Muscle layer of duodenum (tissue), 2 donors: Measurements from ENCODE around the gene CHP1.
"Not testable (repeated sequence)": the region's sequence is repeated elsewhere in the genome, so short reads cannot be mapped to it uniquely, and the experiment has no call there.

Experiments
- H3K27ac ChIP-seq: one replicate; pipeline ENCODE4 v1.7.0; 2013; ENCODE audit warnings: mild to moderate bottlenecking, low read length
- H3K27me3 ChIP-seq: one replicate; pipeline ENCODE4 v1.7.0; 2013; ENCODE audit warnings: low read depth, mild to moderate bottlenecking, control low read depth, low read length
- H3K36me3 ChIP-seq, 2 donors: one replicate each; pipeline ENCODE4 v1.7.0; 2013; ENCODE audit warnings: low read length in 2 of 2, control low read depth in 1 of 2, mild to moderate bottlenecking in 1 of 2; ENCODE audit not compliant: insufficient read depth in 2 of 2, control insufficient read depth in 1 of 2
- H3K4me1 ChIP-seq, 2 donors: one replicate each; pipeline ENCODE4 v1.7.0; 2013; ENCODE audit warnings: low read length in 2 of 2, mild to moderate bottlenecking in 2 of 2, control low read depth in 1 of 2, moderate library complexity in 1 of 2; ENCODE audit not compliant: insufficient read depth in 2 of 2, control insufficient read depth in 1 of 2
- H3K4me3 ChIP-seq, 2 donors: one replicate each; pipeline ENCODE4 v1.7.0; 2013; ENCODE audit warnings: low read length in 2 of 2, low read depth in 1 of 2, mild to moderate bottlenecking in 1 of 2
- H3K9me3 ChIP-seq, 2 donors: one replicate each; pipeline ENCODE4 v1.7.0; 2013; ENCODE audit warnings: low read length in 2 of 2, control low read depth in 1 of 2, mild to moderate bottlenecking in 1 of 2; ENCODE audit not compliant: control insufficient read depth in 1 of 2
- donor health status: healthy.

The CHP1 gene

GRCh38 chr15:41256577-41257038, 25.5 kb downstream of the CHP1 start:
- peaks cover 5 to 17% of the 10 kb centered on the region in 2 donors for H3K36me3 ChIP-seq
- peaks cover 0 to 8% of the 10 kb centered on the region in 2 donors for H3K4me1 ChIP-seq
- H3K27ac ChIP-seq = no peak overlapping the region
- H3K9me3 ChIP-seq = no peaks in the 10 kb centered on the region
- H3K27me3 ChIP-seq = no peaks in the 10 kb centered on the region
- H3K4me3 ChIP-seq = no peak overlapping the region

- Histone ChIP-seq H3K4me3 (no peak overlapping the region), H3K36me3 (peaks cover 16 to 22% of the 10 kb centered on the region in 2 donors), H3K27me3 (no peaks in the 10 kb centered on the region), H3K4me1 (peaks cover 0 to 8% of the 10 kb centered on the region in 2 donors), H3K9me3 (no peaks in the 10 kb centered on the region), H3K27ac (no peak overlapping the region)
Observed at GRCh38 chr15:41258750-41259471, 27.8 kb downstream of the CHP1 start.

- no peaks in the 10 kb centered on the region for H3K9me3 ChIP-seq
- no peak overlapping the region for H3K4me3 ChIP-seq
- H3K27ac ChIP-seq = no peak overlapping the region
- no peaks in the 10 kb centered on the region for H3K27me3 ChIP-seq
- H3K36me3 ChIP-seq = peaks cover 21 to 29% of the 10 kb centered on the region in 2 donors
- H3K4me1 ChIP-seq = peaks cover 0 to 8% of the 10 kb centered on the region in 2 donors
Observed at GRCh38 chr15:41259546-41260189, 28.6 kb downstream of the CHP1 start.

GRCh38 chr15:41260924-41261323, 29.9 kb downstream of the CHP1 start:
- not testable (repeated sequence) for H3K4me1 ChIP-seq, H3K27ac ChIP-seq, H3K27me3 ChIP-seq, H3K9me3 ChIP-seq, H3K4me3 ChIP-seq
- H3K36me3 ChIP-seq = peaks cover 19 to 33% of the 10 kb centered on the region in 2 donors

GRCh38 chr15:41262571-41262970, 31.5 kb downstream of the CHP1 start:
- no peaks in the 10 kb centered on the region for H3K27me3 ChIP-seq
- H3K36me3 ChIP-seq = peaks cover 14 to 36% of the 10 kb centered on the region in 2 donors
- no peak overlapping the region for H3K27ac ChIP-seq

GRCh38 chr15:41263891-41264351, 32.9 kb downstream of the CHP1 start:
- Histone ChIP-seq H3K4me1 (peaks cover 0 to 2% of the 10 kb centered on the region in 2 donors), H3K9me3 (no peaks in the 10 kb centered on the region), H3K27ac (no peak overlapping the region), H3K36me3 (peaks cover 14 to 31% of the 10 kb centered on the region in 2 donors), H3K4me3 (no peak overlapping the region), H3K27me3 (no peaks in the 10 kb centered on the region)

More at GRCh38 chr15:41262571-41262970, 31.5 kb downstream of the CHP1 start:
- Histone ChIP-seq H3K9me3 (no peaks in the 10 kb centered on the region), H3K4me3 (no peak overlapping the region), H3K4me1 (peaks cover 0 to 8% of the 10 kb centered on the region in 2 donors)

GRCh38 chr15:41269887-41270286, 38.8 kb downstream of the CHP1 start:
- Histone ChIP-seq H3K36me3 (peaks cover 12 to 31% of the 10 kb centered on the region in 2 donors), H3K4me1 (no peaks in the 10 kb centered on the region), H3K27ac (no peak overlapping the region), H3K27me3 (no peaks in the 10 kb centered on the region), H3K4me3 (no peak overlapping the region), H3K9me3 (no peaks in the 10 kb centered on the region)

GRCh38 chr15:41276831-41277230, 45.8 kb downstream of the CHP1 start:
- Histone ChIP-seq H3K9me3 (no peaks in the 10 kb centered on the region), H3K27ac (no peak overlapping the region), H3K36me3 (peaks cover 19 to 27% of the 10 kb centered on the region in 2 donors), H3K4me1 (no peaks in the 10 kb centered on the region), H3K4me3 (no peak overlapping the region), H3K27me3 (no peaks in the 10 kb centered on the region)

- H3K36me3 ChIP-seq = peaks cover 18 to 19% of the 10 kb centered on the region in 2 donors
- H3K4me1 ChIP-seq = no peaks in the 10 kb centered on the region
- no peaks in the 10 kb centered on the region for H3K27me3 ChIP-seq
- no peaks in the 10 kb centered on the region for H3K9me3 ChIP-seq
- H3K4me3 ChIP-seq = no peak overlapping the region
- no peak overlapping the region for H3K27ac ChIP-seq
Observed at GRCh38 chr15:41278319-41278718, 47.3 kb downstream of the CHP1 start.

GRCh38 chr15:41279535-41280283, 48.6 kb downstream of the CHP1 start:
- Histone ChIP-seq H3K36me3 (peaks cover 18 to 19% of the 10 kb centered on the region in 2 donors), H3K27ac (no peak overlapping the region), H3K9me3 (no peaks in the 10 kb centered on the region), H3K4me1 (no peaks in the 10 kb centered on the region), H3K4me3 (no peak overlapping the region), H3K27me3 (no peaks in the 10 kb centered on the region)

- Histone ChIP-seq H3K4me1 (peaks cover 0 to 11% of the 10 kb centered on the region in 2 donors), H3K27ac (no peak overlapping the region), H3K27me3 (no peaks in the 10 kb centered on the region), H3K36me3 (peaks cover 11 to 25% of the 10 kb centered on the region in 2 donors), H3K4me3 (no peak overlapping the region), H3K9me3 (no peaks in the 10 kb centered on the region)
Observed at GRCh38 chr15:41281236-41281635, 50.2 kb downstream of the CHP1 start.
